Stimulated activated CD4-positive, alpha-beta T cell treated with anti-CD3 and anti-CD28 coated beads, Interleukin-4, amount 100 ng/mL, for 24 hours (primary cell): ENCODE measurements around the gene POLR3C.
"Not testable (repeated sequence)": the region's sequence is repeated elsewhere in the genome, so short reads cannot be mapped to it uniquely, and the experiment has no call there.

Experiments used
- DNase-seq: peaks from one replicate; pipeline ENCODE4 v3.0.0-alpha.2; 2020

The POLR3C gene, protein sequence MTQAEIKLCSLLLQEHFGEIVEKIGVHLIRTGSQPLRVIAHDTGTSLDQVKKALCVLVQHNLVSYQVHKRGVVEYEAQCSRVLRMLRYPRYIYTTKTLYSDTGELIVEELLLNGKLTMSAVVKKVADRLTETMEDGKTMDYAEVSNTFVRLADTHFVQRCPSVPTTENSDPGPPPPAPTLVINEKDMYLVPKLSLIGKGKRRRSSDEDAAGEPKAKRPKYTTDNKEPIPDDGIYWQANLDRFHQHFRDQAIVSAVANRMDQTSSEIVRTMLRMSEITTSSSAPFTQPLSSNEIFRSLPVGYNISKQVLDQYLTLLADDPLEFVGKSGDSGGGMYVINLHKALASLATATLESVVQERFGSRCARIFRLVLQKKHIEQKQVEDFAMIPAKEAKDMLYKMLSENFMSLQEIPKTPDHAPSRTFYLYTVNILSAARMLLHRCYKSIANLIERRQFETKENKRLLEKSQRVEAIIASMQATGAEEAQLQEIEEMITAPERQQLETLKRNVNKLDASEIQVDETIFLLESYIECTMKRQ

DNA sequence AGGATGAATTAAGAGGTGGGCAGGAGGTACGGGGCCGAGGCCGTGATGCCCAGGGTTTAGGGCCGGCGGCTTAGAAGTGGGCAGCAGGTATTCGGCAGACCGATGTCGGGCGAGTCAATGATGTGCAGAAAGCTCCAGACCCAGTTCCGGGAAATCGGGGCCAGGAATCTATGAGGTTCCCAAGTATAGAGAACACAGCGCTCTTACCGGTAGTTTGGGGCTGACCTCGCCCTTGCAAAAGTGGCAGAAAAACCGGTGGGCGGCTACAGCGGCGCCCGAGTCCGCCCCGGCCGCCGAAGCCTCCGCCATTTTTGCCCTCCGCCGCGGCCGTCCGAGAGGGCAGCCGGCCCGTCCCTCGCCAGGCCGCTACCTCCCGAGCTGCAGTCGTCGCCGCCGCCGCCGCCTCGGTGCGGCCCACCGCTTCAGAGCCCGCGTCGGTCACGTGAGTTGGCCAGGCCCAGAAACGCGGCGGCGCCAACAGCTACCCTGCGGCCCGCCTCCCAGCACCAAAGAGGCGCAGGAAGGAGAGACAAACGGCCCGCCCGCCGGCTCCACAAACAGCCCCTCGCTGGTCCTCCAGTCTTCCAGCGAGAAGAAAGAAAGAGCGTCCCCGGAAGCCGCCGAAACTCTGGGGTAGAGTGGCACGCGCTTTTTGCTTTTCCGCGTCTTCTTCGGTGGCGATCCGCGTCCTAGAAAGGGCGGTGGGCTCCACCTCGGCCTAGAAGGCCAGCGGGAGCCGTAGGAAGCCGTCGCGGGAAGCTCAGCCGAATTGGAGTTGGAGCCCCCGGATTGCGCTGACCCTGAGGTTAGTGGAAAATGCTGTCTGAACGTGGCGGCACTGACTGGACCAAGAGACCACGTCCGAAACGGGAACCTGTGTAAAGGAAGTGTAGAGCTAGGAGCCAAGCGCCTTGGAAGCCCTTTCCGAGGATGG lies at the start of gene POLR3C, which contains the start of gene RNF115:
Gene POLR3C, plus strand, starts transcription at position 636 of the 934 bp plus-strand sequence. CDS start 1,577 bp downstream, outside the sequence.
Gene RNF115, minus strand, starts transcription at position 531 of the 934 bp plus-strand sequence. Its CDS starts 222 bp downstream, at position 309.
- peak; percentile 84 for DNase-seq

DNA sequence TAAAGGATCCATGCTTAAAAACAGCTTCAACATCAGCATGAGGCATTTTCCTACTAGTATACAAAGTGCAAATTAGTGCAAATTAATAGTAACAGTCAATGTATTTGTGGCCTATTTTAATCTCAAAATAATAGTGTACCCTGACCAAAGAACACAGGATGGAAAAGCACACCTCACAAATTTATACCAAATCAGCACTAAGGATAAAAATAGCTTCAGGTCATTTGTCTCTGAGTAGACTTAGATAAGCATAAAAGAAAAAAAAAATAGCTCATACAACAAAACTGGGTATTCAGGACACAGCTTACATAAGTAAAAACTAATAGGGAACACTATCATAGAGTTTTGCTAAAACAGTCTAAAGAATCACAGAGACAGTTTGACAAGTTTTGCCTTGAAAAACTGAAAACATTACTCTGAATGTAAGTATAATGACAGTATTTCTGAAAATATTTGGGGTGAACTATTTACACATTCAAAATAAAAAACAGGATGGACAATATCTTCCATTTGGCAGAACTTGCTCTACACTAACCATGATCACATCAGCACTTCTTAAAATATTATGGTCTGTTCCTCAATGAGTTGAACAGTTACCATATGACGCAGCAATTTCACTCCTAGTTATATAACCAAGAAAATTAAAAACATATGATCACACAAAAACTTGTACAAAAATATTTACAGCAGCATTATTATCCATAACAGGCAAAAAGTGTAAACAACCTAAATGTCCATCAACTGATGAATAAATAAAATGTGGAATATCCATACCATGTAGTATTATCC lies 46.4 kb upstream of the POLR3C start:
- DNase-seq: no peak

DNA sequence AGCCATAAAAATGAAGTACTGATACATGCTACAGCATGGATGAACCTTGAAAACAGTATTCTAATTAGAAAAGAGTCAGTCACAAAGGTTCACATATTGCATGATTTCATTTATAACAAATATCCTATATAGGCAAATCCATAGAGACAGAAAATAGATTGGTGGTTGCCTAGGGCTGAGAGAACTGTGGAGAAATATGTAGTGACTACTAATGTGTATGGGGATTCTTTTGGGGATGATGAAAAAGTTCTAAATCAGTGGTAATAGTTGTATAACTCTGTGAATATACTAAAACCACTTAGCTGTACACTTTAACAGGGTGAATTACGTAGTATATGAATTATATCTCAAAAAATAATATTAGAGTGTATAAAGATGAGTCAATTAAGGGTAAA lies 45.9 kb upstream of the POLR3C start:
- no peak for DNase-seq

DNA sequence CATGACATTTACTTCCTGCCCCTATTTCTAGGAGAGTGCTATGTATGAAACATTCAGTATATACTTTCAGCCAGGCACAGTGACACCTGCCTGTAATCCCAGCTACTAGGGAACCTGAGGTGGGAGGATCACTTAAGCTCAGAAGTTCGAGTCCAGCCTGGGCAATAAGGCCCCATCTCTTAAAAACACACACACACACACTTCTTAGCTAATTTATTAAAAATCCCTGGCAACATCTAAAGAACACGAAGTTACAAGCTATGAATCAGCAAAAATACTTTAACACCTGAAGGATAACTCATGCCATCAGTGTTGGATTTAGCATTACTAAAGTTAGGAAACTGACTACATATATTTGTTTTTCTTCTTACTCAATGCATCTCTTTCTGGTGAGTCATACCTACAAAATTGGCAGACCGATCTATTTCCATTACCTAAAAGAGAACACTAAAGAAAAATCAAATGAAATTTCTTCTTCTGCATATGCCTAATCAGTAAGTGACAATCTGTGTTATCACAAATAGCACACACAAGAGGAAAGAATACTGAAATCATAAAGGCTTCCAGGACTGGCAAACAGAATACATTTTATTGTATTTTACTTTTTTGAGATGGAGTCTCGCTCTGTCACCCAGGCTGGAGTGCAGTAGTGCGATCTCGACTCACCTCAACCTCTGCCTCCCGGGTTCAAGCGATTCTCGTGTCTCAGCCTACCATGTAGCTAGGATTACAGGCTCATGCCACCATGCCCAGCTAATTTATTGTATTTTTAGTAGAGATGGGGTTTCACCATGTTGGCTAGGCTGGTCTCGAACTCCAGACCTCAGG lies 41.5 kb upstream of the POLR3C start:
- no peak for DNase-seq

DNA sequence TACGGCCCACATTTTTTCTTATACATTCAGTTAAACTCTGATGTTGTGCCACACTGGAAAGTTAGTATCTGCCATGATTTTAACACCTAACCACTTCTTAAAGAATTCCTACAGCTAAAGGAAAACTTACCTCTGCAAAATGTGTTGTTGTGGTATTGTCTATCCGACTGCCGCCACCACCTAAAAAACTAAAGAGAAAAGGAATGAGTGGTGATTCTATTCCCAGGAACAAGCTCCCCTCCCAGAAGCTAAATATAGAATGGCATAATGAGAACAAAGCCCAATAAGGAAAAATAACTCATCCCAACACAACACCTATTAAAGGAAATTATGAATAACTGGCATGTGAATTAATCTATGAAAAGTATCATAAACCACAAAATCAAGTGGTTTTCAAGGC lies 39.6 kb upstream of the POLR3C start:
- DNase-seq: no peak

DNA sequence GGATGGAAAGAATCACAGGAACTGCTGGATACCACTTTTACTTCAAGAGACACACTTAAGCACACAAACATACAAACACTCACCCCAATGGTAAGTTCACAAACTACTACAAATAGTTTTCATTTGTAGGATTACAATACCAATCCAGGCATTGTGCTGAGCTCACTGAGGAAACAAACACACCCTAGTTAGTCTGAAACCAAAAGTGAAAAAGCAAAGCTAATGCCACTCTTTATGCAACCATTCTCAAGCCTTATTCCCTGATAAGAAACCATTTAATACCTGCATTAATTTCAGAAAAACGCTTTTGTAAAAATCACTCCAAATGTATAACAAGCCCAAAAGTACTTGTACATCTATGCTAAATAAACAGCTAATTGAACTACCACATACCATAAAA lies 38.5 kb upstream of the POLR3C start:
- DNase-seq: no peak

DNA sequence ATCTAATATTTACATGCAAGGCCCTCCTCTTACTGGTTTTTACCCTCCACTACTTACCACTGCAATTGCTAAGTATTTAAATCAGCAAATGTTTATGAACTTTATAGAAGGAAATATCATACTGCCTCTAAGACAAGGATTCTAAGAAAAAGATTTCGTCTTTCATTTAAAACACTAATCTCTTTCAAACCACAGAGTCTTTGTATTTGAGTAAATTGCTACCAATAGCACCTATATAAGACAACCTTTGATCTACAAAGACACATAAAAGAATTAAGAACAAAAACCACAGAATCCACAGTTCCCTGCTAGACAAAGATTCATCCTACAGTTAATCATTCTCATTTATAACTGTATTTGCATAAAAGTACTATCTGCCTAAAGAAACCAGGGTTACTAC lies 37.7 kb upstream of the POLR3C start:
- no peak for DNase-seq

DNA sequence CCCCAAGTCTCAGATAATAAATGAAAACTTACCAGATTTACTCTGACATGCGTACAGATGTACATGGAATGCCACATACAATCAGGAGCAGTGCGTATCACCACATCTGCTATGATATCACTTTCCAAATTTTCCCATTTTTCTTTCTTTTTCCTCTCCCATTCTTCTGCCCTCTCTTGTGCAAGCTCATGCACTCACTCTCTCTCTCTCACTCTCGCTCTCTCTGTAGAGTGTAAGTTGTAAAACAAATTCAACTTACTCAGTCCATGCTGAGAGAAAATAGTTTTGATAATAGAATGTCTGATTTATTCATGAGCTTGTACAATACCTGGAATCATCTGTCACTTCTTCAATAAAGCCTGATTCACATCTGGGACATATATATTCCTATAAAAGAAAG lies 35.4 kb upstream of the POLR3C start:
- DNase-seq: no peak

DNA sequence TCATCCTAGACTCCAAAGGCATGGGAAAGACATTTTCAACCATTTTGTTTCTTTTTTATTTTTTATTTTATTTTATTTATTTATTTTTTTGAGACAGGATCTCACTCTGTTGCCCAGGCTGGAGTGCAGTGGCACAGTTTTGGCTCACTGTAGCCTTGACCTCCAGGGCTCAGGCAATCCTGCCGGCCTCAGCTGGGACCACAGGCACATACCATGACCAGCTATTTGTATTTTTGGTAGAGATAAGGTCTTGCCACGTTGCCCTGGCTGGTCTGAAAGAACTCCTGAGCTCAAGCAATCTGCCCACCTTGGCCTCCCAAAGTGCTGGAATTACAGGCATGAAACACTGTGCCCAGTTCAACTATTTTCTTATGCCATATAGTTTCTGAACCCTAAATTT lies 32.1 kb upstream of the POLR3C start:
- DNase-seq: not testable (repeated sequence)

DNA sequence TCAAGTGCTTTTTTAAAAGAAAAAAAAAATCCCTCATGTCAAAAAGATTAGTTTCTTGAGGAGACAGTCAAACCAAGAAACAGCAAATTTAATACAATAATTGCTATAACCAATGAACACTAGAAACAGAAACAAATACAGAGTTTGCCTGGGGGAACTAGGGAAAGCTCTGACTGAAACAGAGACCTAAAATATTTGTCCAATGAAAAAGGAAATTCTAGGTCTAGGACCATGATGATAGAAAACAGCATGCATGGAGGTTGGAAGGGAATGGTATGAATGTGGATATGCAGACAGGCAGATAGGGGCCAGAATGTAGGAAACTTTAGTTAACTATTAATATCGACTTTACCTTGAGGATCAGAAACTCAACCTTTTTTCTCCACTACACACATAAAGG lies 31.5 kb upstream of the POLR3C start:
- no peak for DNase-seq

DNA sequence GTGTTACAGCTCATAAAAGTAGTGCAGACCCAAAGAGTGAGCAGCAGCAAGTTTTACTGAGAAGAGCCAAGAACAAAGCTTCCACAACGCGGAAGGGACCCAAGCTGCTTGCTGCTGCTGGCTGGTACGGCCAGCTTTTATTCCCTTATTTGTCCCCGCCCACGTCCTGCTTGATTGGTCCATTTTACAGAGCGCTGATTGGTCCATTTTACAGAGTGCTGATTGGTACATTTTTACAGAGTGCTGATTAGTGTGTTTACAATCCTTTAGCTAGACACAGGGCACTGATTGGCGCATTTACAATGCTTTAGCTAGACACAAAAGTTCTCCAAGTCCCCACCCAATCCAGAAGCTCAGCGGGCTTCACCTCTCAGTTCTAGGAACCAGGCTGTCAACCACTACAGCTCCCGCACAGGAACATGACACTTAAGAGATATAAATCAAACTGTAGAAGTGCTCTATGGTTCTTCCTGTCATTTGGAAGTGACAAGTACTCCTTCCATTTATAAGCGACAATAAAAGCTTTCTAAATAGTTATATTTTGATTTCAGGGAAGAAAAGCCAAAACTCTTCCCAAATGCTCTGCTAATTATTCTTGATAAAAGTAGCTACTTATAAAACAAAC lies 28.6 kb upstream of the POLR3C start:
- no peak for DNase-seq

DNA sequence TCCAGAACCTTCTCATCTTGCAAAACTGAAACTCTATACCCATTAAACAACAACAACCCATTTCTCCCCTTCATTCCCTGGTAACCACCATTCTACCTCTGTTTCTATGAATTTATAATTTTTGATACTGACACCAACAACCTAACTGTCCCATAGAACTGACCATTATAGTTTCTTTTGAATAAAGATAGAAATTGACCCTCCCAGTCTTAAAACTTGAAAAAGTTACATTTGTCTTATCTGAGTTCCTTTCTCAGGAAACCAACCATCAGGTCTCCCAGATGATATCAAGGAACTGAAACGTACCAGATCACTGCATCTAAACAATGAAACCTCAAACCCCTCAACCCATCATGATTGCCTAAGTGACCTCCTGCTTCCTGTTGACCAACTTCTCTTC lies 27.2 kb upstream of the POLR3C start:
- DNase-seq: no peak

DNA sequence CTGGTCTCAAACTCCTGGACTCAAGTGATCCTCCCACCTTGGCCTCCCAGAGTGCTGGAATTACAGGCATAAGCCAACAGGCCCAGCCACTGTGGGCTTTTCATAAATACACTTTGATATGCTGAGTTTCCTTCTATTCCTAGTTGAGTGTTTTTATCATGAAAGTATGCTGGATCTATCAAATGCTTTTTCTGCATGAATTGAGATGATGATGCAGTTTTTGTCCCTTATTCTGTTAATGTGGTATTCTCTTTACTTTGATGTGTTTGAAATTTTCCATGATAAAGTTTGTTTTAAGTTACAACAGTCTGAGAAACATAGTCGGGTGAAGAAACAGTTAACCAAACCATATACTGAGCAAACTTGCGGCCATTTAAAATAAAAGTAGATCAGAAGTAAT lies 24.2 kb upstream of the POLR3C start:
- no peak for DNase-seq

DNA sequence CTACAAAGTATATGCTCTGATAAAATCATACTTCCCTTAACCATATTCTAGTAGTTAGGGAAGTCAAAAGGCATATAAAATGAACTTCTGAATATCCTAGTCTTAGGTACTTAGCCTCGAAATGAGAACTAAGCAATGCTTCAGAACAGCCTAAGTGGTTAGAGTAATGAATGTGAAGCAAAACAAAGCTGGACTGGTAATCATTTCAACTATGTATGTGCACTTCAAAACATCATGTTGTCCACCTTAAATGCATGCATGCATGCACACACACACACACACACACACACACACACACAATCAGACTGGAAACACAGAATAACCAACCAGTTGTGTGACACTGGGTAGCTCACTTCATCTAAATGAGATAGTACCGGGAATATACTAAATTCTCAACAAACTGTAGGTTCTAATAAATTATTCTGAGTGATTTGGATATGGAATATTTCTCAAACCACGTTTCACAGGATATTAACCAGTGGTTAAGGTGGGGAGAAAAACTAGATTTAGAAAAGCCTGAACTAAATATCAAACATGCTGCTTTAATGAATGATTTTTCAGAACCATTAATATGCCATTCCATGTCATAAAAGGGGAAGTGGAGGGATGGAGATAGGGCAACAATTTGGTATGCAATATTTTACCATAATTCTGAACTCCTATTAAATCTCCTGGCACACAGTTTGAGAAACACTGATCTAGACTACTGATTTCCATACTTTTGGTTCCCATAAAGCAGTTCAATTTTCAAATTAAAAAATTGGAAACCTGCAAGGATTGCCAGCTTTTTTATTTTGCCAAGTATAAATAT lies 19.6 kb upstream of the POLR3C start:
- no peak for DNase-seq

DNA sequence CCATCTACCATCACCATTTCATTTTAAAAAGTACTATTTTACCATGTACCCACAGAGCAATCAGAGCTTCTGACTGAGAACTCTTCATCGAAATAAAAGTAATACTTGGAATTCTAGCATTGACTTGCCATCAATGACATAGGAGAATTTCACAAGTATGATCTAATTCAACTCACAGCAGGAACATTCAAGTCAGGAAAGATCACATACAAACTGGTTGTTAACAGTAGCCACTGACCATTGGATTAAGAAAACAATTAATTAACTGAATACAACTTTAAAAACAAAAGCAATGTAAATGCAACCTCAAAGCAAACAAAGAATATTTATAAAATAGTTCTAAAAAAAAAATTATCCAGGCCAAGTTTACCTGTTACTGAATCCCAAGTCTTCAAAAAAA lies 18.9 kb upstream of the POLR3C start:
- DNase-seq: no peak

DNA sequence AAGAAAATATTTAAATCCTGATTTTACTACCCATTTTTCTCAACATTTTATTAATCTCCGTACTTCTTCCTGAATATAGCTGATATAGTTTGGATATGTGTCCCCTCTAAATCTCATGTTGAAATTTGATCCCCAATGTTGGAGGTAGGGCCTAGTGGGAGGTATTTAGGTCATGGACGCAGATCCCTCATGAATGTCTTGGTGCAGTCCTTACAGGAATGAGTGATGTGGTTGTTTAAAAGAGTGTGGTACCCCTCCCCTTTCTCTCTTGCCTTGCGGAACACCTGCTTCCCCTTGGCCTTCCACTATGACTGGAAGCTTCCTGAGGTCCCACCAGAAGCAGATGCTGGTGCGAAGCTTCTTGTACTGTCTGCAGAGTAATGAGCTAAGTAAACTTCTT lies 17.6 kb upstream of the POLR3C start:
- DNase-seq: no peak

DNA sequence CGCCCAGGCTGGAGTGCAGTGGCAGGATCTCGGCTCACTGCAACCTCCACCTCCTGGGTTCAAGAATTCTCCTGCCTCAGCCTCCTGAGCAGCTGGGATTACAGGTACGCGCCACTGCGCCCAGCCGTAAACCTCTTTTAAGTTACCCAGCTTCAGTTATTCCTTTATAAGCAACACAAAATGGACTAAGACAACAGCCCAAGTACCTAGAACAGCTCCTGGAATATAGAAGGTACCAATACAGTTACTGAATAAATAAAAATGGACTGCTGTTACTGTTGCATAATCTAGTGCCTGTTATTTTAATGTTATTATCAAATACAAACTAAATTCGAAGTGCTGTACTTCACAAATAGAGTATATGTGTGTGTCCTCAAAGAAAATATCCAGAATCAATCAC lies 17.2 kb upstream of the POLR3C start:
- DNase-seq: no peak

DNA sequence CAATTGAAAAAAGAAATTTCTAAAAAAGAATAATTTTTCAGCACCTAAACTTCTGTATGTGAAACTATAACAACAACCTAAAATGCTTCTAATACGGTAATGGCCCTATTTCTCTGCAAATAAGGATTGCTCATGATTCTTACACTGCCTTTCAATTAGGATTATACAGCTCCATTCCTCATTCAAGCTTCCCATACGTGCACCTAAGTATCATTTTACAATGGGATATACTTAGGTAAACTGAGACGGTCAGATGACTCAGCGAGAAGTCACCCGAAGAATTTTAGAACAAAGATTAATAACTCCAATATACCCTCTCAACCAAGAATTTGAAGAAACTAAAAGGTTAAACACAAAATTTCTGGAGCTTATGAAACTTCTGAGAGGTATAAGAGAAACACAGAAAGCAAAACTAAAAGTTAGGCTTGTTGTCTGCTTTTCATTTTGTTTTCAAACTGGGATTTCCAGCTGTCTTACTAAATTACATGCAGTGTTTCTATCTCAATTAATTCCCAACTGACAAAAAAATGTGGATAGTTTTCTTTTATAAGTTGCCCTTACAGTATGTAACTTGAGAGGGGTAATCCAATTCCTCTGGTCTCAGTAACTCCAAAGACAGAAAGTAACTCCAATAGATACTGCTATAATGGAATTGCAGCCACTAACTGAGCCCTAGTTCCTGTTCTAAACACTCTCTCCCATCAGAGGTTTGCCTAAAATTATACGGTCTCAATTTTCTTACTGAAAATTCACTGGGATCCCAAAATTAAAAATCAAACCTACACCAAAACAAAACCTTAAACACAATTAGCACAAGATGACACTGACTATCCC lies 10.8 kb upstream of the POLR3C start:
- DNase-seq: not testable (repeated sequence)

DNA sequence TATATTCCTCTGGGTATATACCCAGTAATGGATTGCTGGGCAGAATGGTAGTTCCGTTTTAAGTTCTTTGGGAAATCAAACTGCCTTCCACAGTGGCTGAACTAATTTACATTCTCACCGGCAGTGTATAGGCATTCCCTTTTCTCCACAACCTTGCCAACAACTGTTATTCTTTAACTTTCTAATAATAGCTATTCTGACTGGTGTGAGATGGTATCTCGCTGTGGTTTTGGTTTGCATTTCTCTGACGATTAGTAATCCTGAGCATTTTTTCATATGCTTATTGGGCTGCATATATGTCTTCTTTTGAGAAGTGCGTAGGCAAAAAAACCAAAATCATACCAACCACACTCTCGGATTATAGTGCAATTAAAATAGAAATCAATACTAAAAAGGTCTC lies 5.9 kb upstream of the POLR3C start:
- not testable (repeated sequence) for DNase-seq
